Activated CD8-positive, alpha-beta memory T cell treated with anti-CD3 and anti-CD28 coated beads, Interleukin-2, amount 10 ng/mL, durations not matched to agents 7 days and 5 days (primary cell): Measurements from ENCODE around the gene SAMD9. TPM values are rescaled to one million over a fixed set of nuclear protein-coding genes. Genes with fewer than 3 reads are reported as not detected.
"Not testable (repeated sequence)": the region's sequence is repeated elsewhere in the genome, so short reads cannot be mapped to it uniquely, and the experiment has no call there.

Source experiments
- ATAC-seq: fragments of 150-1000 bp; cut with Tn5 transposase; one replicate; pipeline ENCODE4 v1.10.0; 2021; ENCODE audit warnings: moderate library complexity
- CTCF ChIA-PET: fragments of 350-600 bp; sonication (Branson Sonifier 250); formaldehyde crosslinking; loops from one replicate; lab custom pipeline; 2021; ENCODE audit warnings: antibody characterized with exemption; lab: Charles Lee
- DNase-seq: peaks from one replicate; pipeline ENCODE4 v3.0.0-alpha.2; 2020
- H3K27ac Mint-ChIP-seq: one replicate; pipeline ENCODE4 v1.8.0; 2021; ENCODE audit warnings: mild to moderate bottlenecking, mixed read lengths
- H3K27me3 Mint-ChIP-seq: one replicate; pipeline ENCODE4 v1.8.0; 2021; ENCODE audit warnings: mixed read lengths
- H3K36me3 Mint-ChIP-seq: one replicate; pipeline ENCODE4 v1.8.0; 2021; ENCODE audit warnings: mild to moderate bottlenecking, mixed read lengths
- H3K4me1 Mint-ChIP-seq: one replicate; pipeline ENCODE4 v1.8.0; 2021; ENCODE audit warnings: mixed read lengths
- H3K4me3 Mint-ChIP-seq: one replicate; pipeline ENCODE4 v1.8.0; 2021; ENCODE audit warnings: mild to moderate bottlenecking, moderate library complexity, mixed read lengths
- H3K9me3 Mint-ChIP-seq: one replicate; pipeline ENCODE4 v1.8.0; 2022; ENCODE audit warnings: low read depth, mixed read lengths
- total RNA-seq, 2 experiments: library from RNA; stranded (reverse); gene quantifications; one replicate each; pipeline ENCODE4 v1.2.3, GENCODE V29; 2021

SAMD9 gene
- total RNA-seq, 2 experiments from 2014 or later, result 60.1 to 85.6 TPM

GRCh38 chr7:93146036-93146435, 28.3 kb upstream of the SAMD9 start:
- H3K4me1 Mint-ChIP-seq, result peaks cover 38% of the 10 kb centered on the region
- H3K27me3 Mint-ChIP-seq, result no peaks in the 10 kb centered on the region
- DNase-seq (no peak), ATAC-seq (no peak)
- peak overlapping the region; percentile 99 for H3K4me3 Mint-ChIP-seq
- CTCF ChIA-PET, result interaction anchor here (0.9 to 1.8 kb wide), 2 partner anchors 10 to 29 kb away, joined by 3 to 6 read pairs; partner anchors contain the start of gene SAMD9
- H3K27ac Mint-ChIP-seq, result peak overlapping the region; percentile 57
- H3K9me3 Mint-ChIP-seq, result peaks cover 5% of the 10 kb centered on the region
- peaks cover 39% of the 10 kb centered on the region for H3K36me3 Mint-ChIP-seq

- peaks cover 38% of the 10 kb centered on the region for H3K4me1 Mint-ChIP-seq
- ATAC-seq (no peak), DNase-seq (no peak)
- CTCF ChIA-PET, result interaction anchor here (1.2 kb wide), 1 partner anchor 28 kb away, joined by 3 read pairs; the partner anchor contains the start of gene SAMD9
- H3K36me3 Mint-ChIP-seq, result peaks cover 37% of the 10 kb centered on the region
- no peaks in the 10 kb centered on the region for H3K27me3 Mint-ChIP-seq
- H3K4me3 Mint-ChIP-seq, result peak overlapping the region; percentile 99
- peaks cover 5% of the 10 kb centered on the region for H3K9me3 Mint-ChIP-seq
- H3K27ac Mint-ChIP-seq, result no peak overlapping the region
These were observed 27.6 kb upstream of the SAMD9 start for GRCh38 chr7:93145354-93145753.

GRCh38 chr7:93142127-93142526, 24.3 kb upstream of the SAMD9 start:
- H3K27me3 Mint-ChIP-seq, result no peaks in the 10 kb centered on the region
- H3K36me3 Mint-ChIP-seq, result peaks cover 41% of the 10 kb centered on the region
- peaks cover 8% of the 10 kb centered on the region for H3K9me3 Mint-ChIP-seq
- H3K4me1 Mint-ChIP-seq, result peaks cover 23% of the 10 kb centered on the region
- no peak overlapping the region for H3K4me3 Mint-ChIP-seq
- CTCF ChIA-PET, result no interaction called here
- no peak overlapping the region for H3K27ac Mint-ChIP-seq
- ATAC-seq, result no peak
- DNase-seq, result no peak

GRCh38 chr7:93140582-93141191, 22.9 kb upstream of the SAMD9 start:
- H3K27me3 Mint-ChIP-seq, result no peaks in the 10 kb centered on the region
- H3K4me1 Mint-ChIP-seq, result peaks cover 15% of the 10 kb centered on the region
- no peak overlapping the region for H3K27ac Mint-ChIP-seq
- H3K9me3 Mint-ChIP-seq, result peaks cover 12% of the 10 kb centered on the region
- no peak overlapping the region for H3K4me3 Mint-ChIP-seq
- DNase-seq (no peak), ATAC-seq (no peak)
- H3K36me3 Mint-ChIP-seq, result peaks cover 41% of the 10 kb centered on the region
- CTCF ChIA-PET, result no interaction called here

- peaks cover 31% of the 10 kb centered on the region for H3K9me3 Mint-ChIP-seq
- no peaks in the 10 kb centered on the region for H3K27me3 Mint-ChIP-seq
- no peak overlapping the region for H3K4me3 Mint-ChIP-seq
- DNase-seq (no peak), ATAC-seq (no peak)
- peaks cover 4% of the 10 kb centered on the region for H3K4me1 Mint-ChIP-seq
- no peak overlapping the region for H3K27ac Mint-ChIP-seq
- CTCF ChIA-PET, result no interaction called here
- peaks cover 51% of the 10 kb centered on the region for H3K36me3 Mint-ChIP-seq
These were observed 20.8 kb upstream of the SAMD9 start for GRCh38 chr7:93138576-93138975.

- ATAC-seq, result no peak
- Mint-ChIP-seq H3K27ac (no peak overlapping the region), H3K36me3 (peaks cover 90% of the 10 kb centered on the region), H3K27me3 (no peaks in the 10 kb centered on the region), H3K4me3 (no peak overlapping the region), H3K4me1 (no peaks in the 10 kb centered on the region), H3K9me3 (peaks cover 59% of the 10 kb centered on the region)
- CTCF ChIA-PET, result no interaction called here
- no peak for DNase-seq
These were observed 15.2 kb upstream of the SAMD9 start for GRCh38 chr7:93133005-93133404.

GRCh38 chr7:93132216-93132615, 14.4 kb upstream of the SAMD9 start:
- H3K4me3 Mint-ChIP-seq, result no peak overlapping the region
- no peak overlapping the region for H3K27ac Mint-ChIP-seq
- H3K36me3 Mint-ChIP-seq, result peaks cover 83% of the 10 kb centered on the region
- no peak for DNase-seq
- no peaks in the 10 kb centered on the region for H3K27me3 Mint-ChIP-seq
- H3K4me1 Mint-ChIP-seq, result no peaks in the 10 kb centered on the region
- CTCF ChIA-PET, result no interaction called here
- no peak for ATAC-seq
- peaks cover 58% of the 10 kb centered on the region for H3K9me3 Mint-ChIP-seq

GRCh38 chr7:93126954-93127353, 9.2 kb upstream of the SAMD9 start:
- H3K36me3 Mint-ChIP-seq, result peaks cover 80% of the 10 kb centered on the region
- ATAC-seq, H3K4me1 Mint-ChIP-seq, H3K27me3 Mint-ChIP-seq, CTCF ChIA-PET, H3K4me3 Mint-ChIP-seq, DNase-seq, H3K27ac Mint-ChIP-seq: not testable (repeated sequence)
- H3K9me3 Mint-ChIP-seq, result peaks cover 53% of the 10 kb centered on the region

GRCh38 chr7:93123532-93123931, 5.8 kb upstream of the SAMD9 start:
- CTCF ChIA-PET, H3K4me3 Mint-ChIP-seq, H3K4me1 Mint-ChIP-seq, H3K27ac Mint-ChIP-seq, H3K27me3 Mint-ChIP-seq, ATAC-seq, DNase-seq: not testable (repeated sequence)
- Mint-ChIP-seq H3K9me3 (peaks cover 32% of the 10 kb centered on the region), H3K36me3 (peaks cover 80% of the 10 kb centered on the region)

- ATAC-seq, result no peak
- DNase-seq, result no peak
- H3K36me3 Mint-ChIP-seq, result peaks cover 81% of the 10 kb centered on the region
- peaks cover 7% of the 10 kb centered on the region for H3K4me1 Mint-ChIP-seq
- H3K27me3 Mint-ChIP-seq, result no peaks in the 10 kb centered on the region
- H3K27ac Mint-ChIP-seq, result peak overlapping the region; percentile 22
- CTCF ChIA-PET, result interaction anchor here (0.9 kb wide), 1 partner anchor 19 kb away, joined by 3 read pairs; no protein-coding TSS in a partner anchor
- no peak overlapping the region for H3K4me3 Mint-ChIP-seq
- H3K9me3 Mint-ChIP-seq, result peaks cover 22% of the 10 kb centered on the region
These were observed 3.1 kb upstream of the SAMD9 start for GRCh38 chr7:93120592-93121549.

- no peak for DNase-seq
- no peak for ATAC-seq
- Mint-ChIP-seq H3K4me1 (peaks cover 21% of the 10 kb centered on the region), H3K27me3 (no peaks in the 10 kb centered on the region), H3K4me3 (no peak overlapping the region), H3K9me3 (peaks cover 19% of the 10 kb centered on the region), H3K27ac (peak overlapping the region; percentile 72), H3K36me3 (peaks cover 81% of the 10 kb centered on the region)
- CTCF ChIA-PET, result interaction anchor here (1.2 kb wide), 1 partner anchor 17 kb away, joined by 3 read pairs; no protein-coding TSS in a partner anchor
These were observed 1.6 kb upstream of the SAMD9 start for GRCh38 chr7:93119191-93119905.

- Mint-ChIP-seq H3K4me3 (peak overlapping the region; percentile 89), H3K27me3 (no peaks in the 10 kb centered on the region), H3K9me3 (peaks cover 19% of the 10 kb centered on the region), H3K36me3 (peaks cover 84% of the 10 kb centered on the region), H3K27ac (peak overlapping the region; percentile 83), H3K4me1 (peaks cover 40% of the 10 kb centered on the region)
- ATAC-seq (no peak), DNase-seq (no peak)
- CTCF ChIA-PET, result interaction anchor here (1.1 to 2.0 kb wide), 8 partner anchors 17 to 285 kb away, joined by 3 to 6 read pairs (median 3); partner anchors contain the start of gene VPS50
These were observed 452 bp downstream of the SAMD9 start for GRCh38 chr7:93117327-93117726.

- peak; percentile 59 for ATAC-seq
- Mint-ChIP-seq H3K36me3 (peaks cover 85% of the 10 kb centered on the region), H3K9me3 (peaks cover 20% of the 10 kb centered on the region), H3K27me3 (no peaks in the 10 kb centered on the region), H3K4me3 (peak overlapping the region; percentile 89), H3K27ac (peak overlapping the region; percentile 83), H3K4me1 (peaks cover 55% of the 10 kb centered on the region)
- no peak for DNase-seq
- CTCF ChIA-PET, result no interaction called here
These were observed 2.0 kb downstream of the SAMD9 start for GRCh38 chr7:93115796-93116195.
